DND-41 (cell line): Measurements from ENCODE around the gene CASTOR1.

Source experiments
- CTCF ChIP-seq: IDR thresholded peaks from 2 replicates; pipeline ENCODE4 v1.5.1; 2012; ENCODE audit warnings: borderline replicate concordance, low read length, moderate library complexity, mild to moderate bottlenecking; ENCODE audit not compliant: poor library complexity, severe bottlenecking; ENCODE audit errors: extremely low read depth
- EZH2 ChIP-seq: IDR thresholded peaks from 3 replicates; pipeline ENCODE4 v1.6.1; 2012; ENCODE audit warnings: borderline replicate concordance, low read depth, mild to moderate bottlenecking, moderate library complexity, low read length, inconsistent platforms; ENCODE audit not compliant: severe bottlenecking

- TF ChIP-seq CTCF: no peak
- no peak for TF ChIP-seq EZH2
Observed at GRCh38 chr22:30312053-30312452, 22.7 kb upstream of the CASTOR1 start.
